ENCODE results near the gene SPNS2.

DNA sequence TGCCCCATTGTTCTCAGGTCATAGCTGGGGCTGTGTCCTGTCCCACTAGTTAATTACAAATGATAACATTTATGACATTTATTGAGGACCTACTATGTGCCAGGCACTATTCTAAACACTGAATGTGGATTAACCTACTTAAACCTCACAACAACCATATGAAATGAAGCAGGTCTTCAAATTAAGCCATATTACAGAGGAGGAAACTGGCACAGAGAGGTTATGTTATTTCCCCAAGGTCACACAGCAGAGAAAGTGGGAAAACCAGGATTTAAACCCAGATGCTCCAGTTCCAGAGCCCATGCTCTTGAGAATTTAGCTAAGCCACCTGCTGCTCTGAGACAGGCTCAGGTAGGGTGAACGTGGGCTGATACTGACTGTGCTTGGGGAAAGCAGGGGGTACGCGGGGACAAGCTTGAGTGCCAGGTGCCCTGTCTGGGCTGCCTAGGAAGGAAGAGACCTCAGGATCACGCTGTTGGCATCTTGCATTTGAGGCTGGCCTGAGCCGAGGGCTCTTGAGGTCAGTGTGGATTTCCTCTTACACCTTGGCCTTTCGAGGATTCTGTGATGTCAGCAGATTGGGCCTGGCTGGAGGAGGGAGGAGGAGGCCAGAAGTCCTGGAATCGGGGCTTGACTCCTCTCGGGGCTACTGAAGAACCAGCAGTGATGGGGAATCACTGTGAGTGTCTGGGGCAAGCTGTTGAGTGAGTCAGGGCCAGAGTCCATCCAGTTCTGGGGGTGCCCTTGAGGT, 8.9 kb downstream of the SPNS2 start:
- TF ChIP-seq, protein P1, sequence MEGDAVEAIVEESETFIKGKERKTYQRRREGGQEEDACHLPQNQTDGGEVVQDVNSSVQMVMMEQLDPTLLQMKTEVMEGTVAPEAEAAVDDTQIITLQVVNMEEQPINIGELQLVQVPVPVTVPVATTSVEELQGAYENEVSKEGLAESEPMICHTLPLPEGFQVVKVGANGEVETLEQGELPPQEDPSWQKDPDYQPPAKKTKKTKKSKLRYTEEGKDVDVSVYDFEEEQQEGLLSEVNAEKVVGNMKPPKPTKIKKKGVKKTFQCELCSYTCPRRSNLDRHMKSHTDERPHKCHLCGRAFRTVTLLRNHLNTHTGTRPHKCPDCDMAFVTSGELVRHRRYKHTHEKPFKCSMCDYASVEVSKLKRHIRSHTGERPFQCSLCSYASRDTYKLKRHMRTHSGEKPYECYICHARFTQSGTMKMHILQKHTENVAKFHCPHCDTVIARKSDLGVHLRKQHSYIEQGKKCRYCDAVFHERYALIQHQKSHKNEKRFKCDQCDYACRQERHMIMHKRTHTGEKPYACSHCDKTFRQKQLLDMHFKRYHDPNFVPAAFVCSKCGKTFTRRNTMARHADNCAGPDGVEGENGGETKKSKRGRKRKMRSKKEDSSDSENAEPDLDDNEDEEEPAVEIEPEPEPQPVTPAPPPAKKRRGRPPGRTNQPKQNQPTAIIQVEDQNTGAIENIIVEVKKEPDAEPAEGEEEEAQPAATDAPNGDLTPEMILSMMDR (IDR thresholded peaks at IDR 0.05; ENCODE audit: control extremely low read depth in 1 of 3, insufficient read depth in 1 of 3, low read depth in 1 of 3, low read length in 3 of 3): no peak
- no peak for TF ChIP-seq RNF2 (IDR thresholded peaks at IDR 0.05; ENCODE audit: borderline replicate concordance, low read depth, low read length, missing control alignments, poor library complexity, severe bottlenecking)
- TF ChIP-seq SAP30 (IDR thresholded peaks at IDR 0.05; ENCODE audit: insufficient read depth, insufficient replicate concordance, low read length): no peak
- TF ChIP-seq MAX (IDR thresholded peaks at IDR 0.05): no peak
- TF ChIP-seq JUND (IDR thresholded peaks at IDR 0.05; ENCODE audit: low read length): no peak
- TF ChIP-seq SP2 (IDR thresholded peaks at IDR 0.05; ENCODE audit: low read length): no peak
